Measurements from ENCODE around the gene TRIM17.

TRIM17 gene

GRCh38 chr1:228400692-228401454 lies 15.8 kb downstream of the TRIM17 start:
- no peak overlapping the region for H2AFZ ChIP-seq (ENCODE audit: low read length)
- H3K27me3 ChIP-seq (ENCODE audit: insufficient read depth, low read length, poor library complexity, severe bottlenecking) = no peaks in the 10 kb centered on the region
- no peaks in the 10 kb centered on the region for H3K9me3 ChIP-seq (ENCODE audit: insufficient read depth, low read depth, low read length)
- no peaks in the 10 kb centered on the region for H3F3A ChIP-seq (ENCODE audit: low read depth)
- no peaks in the 10 kb centered on the region for H3K9me2 ChIP-seq (replicated peaks; ENCODE audit: low read depth, low read length)
- peaks cover 62% of the 10 kb centered on the region for H3K79me2 ChIP-seq (ENCODE audit: insufficient read depth, low read length)
- peaks cover 36% of the 10 kb centered on the region for H3K4me1 ChIP-seq (ENCODE audit: insufficient read depth, low read length, poor library complexity, severe bottlenecking)
- no peak for TF ChIP-seq EZH2phosphoT487 (IDR thresholded peaks at IDR 0.05; ENCODE audit: borderline replicate concordance)
- TF ChIP-seq, protein P1, sequence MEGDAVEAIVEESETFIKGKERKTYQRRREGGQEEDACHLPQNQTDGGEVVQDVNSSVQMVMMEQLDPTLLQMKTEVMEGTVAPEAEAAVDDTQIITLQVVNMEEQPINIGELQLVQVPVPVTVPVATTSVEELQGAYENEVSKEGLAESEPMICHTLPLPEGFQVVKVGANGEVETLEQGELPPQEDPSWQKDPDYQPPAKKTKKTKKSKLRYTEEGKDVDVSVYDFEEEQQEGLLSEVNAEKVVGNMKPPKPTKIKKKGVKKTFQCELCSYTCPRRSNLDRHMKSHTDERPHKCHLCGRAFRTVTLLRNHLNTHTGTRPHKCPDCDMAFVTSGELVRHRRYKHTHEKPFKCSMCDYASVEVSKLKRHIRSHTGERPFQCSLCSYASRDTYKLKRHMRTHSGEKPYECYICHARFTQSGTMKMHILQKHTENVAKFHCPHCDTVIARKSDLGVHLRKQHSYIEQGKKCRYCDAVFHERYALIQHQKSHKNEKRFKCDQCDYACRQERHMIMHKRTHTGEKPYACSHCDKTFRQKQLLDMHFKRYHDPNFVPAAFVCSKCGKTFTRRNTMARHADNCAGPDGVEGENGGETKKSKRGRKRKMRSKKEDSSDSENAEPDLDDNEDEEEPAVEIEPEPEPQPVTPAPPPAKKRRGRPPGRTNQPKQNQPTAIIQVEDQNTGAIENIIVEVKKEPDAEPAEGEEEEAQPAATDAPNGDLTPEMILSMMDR (conservative IDR thresholded peaks at IDR 0.05; ENCODE audit: low read length) = no peak
- peaks cover 83% of the 10 kb centered on the region for H4K20me1 ChIP-seq (ENCODE audit: insufficient read depth, low read length, poor library complexity, severe bottlenecking)
- no peak overlapping the region for H3K4me3 ChIP-seq (ENCODE audit: low read length, poor library complexity, severe bottlenecking)
- no peak overlapping the region for H3K9ac ChIP-seq (ENCODE audit: low read depth, low read length, poor library complexity, severe bottlenecking)
- H3K36me3 ChIP-seq (ENCODE audit: insufficient read depth, low read length) = peaks cover 42% of the 10 kb centered on the region; the same call in 1 of the 2 replicates
- peak overlapping the region; percentile 97 for H3K4me2 ChIP-seq (ENCODE audit: low read depth, low read length, poor library complexity, severe bottlenecking)

DNA sequence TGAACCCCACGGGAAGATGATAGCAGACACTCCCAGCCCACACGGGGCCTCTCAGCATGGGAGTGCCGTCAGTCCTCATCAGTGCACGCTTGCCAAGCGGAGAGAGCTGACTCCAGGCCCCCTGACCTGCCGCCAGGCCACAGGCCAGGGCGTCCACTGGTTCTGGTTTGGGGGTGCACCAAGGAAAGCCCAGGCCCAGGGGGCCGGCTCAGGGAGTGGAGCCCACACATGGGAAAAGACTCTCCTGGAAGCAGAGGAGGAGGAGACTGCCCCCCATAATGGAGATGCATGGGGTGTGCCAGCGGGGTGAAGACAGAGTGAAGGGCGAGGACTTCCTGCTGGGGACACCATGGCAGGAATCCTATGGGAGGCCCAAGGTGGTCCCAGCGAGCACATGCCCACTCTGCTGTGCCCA lies 16.4 kb downstream of the TRIM17 start:
- Histone ChIP-seq H3K4me1 (ENCODE audit: insufficient read depth, low read length, poor library complexity, severe bottlenecking) (peaks cover 30% of the 10 kb centered on the region), H3K36me3 (ENCODE audit: insufficient read depth, low read length) (peaks cover 48% of the 10 kb centered on the region; the same call in 1 of the 2 replicates), H4K20me1 (ENCODE audit: insufficient read depth, low read length, poor library complexity, severe bottlenecking) (peaks cover 77% of the 10 kb centered on the region), H3K9ac (ENCODE audit: low read depth, low read length, poor library complexity, severe bottlenecking) (no peak overlapping the region), H3K9me2 (replicated peaks; ENCODE audit: low read depth, low read length) (no peaks in the 10 kb centered on the region), H3K79me2 (ENCODE audit: insufficient read depth, low read length) (peaks cover 56% of the 10 kb centered on the region), H3F3A (ENCODE audit: low read depth) (no peaks in the 10 kb centered on the region), H3K9me3 (ENCODE audit: insufficient read depth, low read depth, low read length) (no peaks in the 10 kb centered on the region), H3K27me3 (ENCODE audit: insufficient read depth, low read length, poor library complexity, severe bottlenecking) (no peaks in the 10 kb centered on the region), H2AFZ (ENCODE audit: low read length) (no peak overlapping the region), H3K4me3 (ENCODE audit: low read length, poor library complexity, severe bottlenecking) (no peak overlapping the region), H3K4me2 (ENCODE audit: low read depth, low read length, poor library complexity, severe bottlenecking) (peak overlapping the region; percentile 97)
- TF ChIP-seq EZH2phosphoT487 (IDR thresholded peaks at IDR 0.05; ENCODE audit: borderline replicate concordance) = no peak
- TF ChIP-seq, protein P1 (conservative IDR thresholded peaks at IDR 0.05; ENCODE audit: low read length) = no peak

GRCh38 chr1:228399531-228400236 lies 17.0 kb downstream of the TRIM17 start:
- Histone ChIP-seq H3K9me3 (ENCODE audit: insufficient read depth, low read depth, low read length) (no peaks in the 10 kb centered on the region), H3K27me3 (ENCODE audit: insufficient read depth, low read length, poor library complexity, severe bottlenecking) (no peaks in the 10 kb centered on the region), H3K4me1 (ENCODE audit: insufficient read depth, low read length, poor library complexity, severe bottlenecking) (peaks cover 25% of the 10 kb centered on the region), H3F3A (ENCODE audit: low read depth) (no peaks in the 10 kb centered on the region), H3K4me2 (ENCODE audit: low read depth, low read length, poor library complexity, severe bottlenecking) (no peak overlapping the region), H3K4me3 (ENCODE audit: low read length, poor library complexity, severe bottlenecking) (no peak overlapping the region), H3K36me3 (ENCODE audit: insufficient read depth, low read length) (peaks cover 54% of the 10 kb centered on the region; the same call in 1 of the 2 replicates), H2AFZ (ENCODE audit: low read length) (no peak overlapping the region), H3K9ac (ENCODE audit: low read depth, low read length, poor library complexity, severe bottlenecking) (no peak overlapping the region), H4K20me1 (ENCODE audit: insufficient read depth, low read length, poor library complexity, severe bottlenecking) (peaks cover 76% of the 10 kb centered on the region), H3K9me2 (replicated peaks; ENCODE audit: low read depth, low read length) (no peaks in the 10 kb centered on the region), H3K79me2 (ENCODE audit: insufficient read depth, low read length) (peaks cover 50% of the 10 kb centered on the region)
- TF ChIP-seq EZH2phosphoT487 (IDR thresholded peaks at IDR 0.05; ENCODE audit: borderline replicate concordance) = no peak
- TF ChIP-seq, protein P1 (conservative IDR thresholded peaks at IDR 0.05; ENCODE audit: low read length) = no peak

Measured in Loucy (cell line).